IMR-90 (cell line): ENCODE measurements around the gene ADGRA3. TPM values are rescaled to one million over a fixed set of nuclear protein-coding genes. Genes with fewer than 3 reads are reported as not detected.

Experiments
- ATAC-seq: fragments of 200-7000 bp; cut with Tn5 transposase; 2 replicates; pipeline ENCODE4 v1.9.1; 2020; ENCODE audit warnings: low read depth, mild to moderate bottlenecking, moderate library complexity
- BruUV-seq: library from RNA; stranded (reverse); fragments of 400-500 nt; replicated peaks from 2 replicates; lab custom pipeline; 2021; lab: Mats Ljungman, UMichigan
- CTCF ChIA-PET: fragments of 300-600 bp; formaldehyde crosslinking; extraction: SDS; loops from one replicate; lab custom pipeline; 2021; ENCODE audit warnings: antibody characterized with exemption; lab: Yijun Ruan, JAX
- POLR2A ChIA-PET: fragments of 300-600 bp; sonication (Branson Sonifier 250); formaldehyde crosslinking; loops from one replicate; lab custom pipeline; 2022; ENCODE audit warnings: antibody characterized with exemption; ENCODE audit not compliant: unreplicated experiment; lab: Charles Lee
- DNase-seq: peaks from one replicate; pipeline ENCODE4 v3.0.0; 2013
- H2AFZ ChIP-seq: replicated peaks from 2 replicates; pipeline ENCODE3; 2013; ENCODE audit warnings: low read length, mild to moderate bottlenecking; ENCODE audit not compliant: poor library complexity
- H2AK5ac ChIP-seq: 2 replicates; pipeline ENCODE4 v1.6.1; 2013; ENCODE audit warnings: low read depth, low read length, inconsistent platforms
- H2AK9ac ChIP-seq: replicated peaks from 2 replicates; pipeline ENCODE3; 2013; ENCODE audit warnings: mild to moderate bottlenecking, low read depth, low read length, moderate library complexity; ENCODE audit not compliant: poor library complexity
- H2BK120ac ChIP-seq: 2 replicates; pipeline ENCODE4 v1.6.1; 2013; ENCODE audit warnings: low read depth, low read length, inconsistent platforms
- H2BK15ac ChIP-seq: 3 replicates; pipeline ENCODE4 v1.6.1; 2013; ENCODE audit warnings: low read depth, low read length, inconsistent platforms
- H2BK20ac ChIP-seq: 2 replicates; pipeline ENCODE4 v1.6.1; 2013; ENCODE audit warnings: low read depth, mild to moderate bottlenecking, inconsistent platforms, low read length, moderate library complexity
- H2BK5ac ChIP-seq: 2 replicates; pipeline ENCODE4 v1.6.1; 2013; ENCODE audit warnings: mild to moderate bottlenecking, low read depth, low read length, inconsistent platforms; ENCODE audit not compliant: poor library complexity, severe bottlenecking
- H3K14ac ChIP-seq: replicated peaks from 2 replicates; pipeline ENCODE4 v1.6.1; 2013; ENCODE audit warnings: low read depth, low read length, inconsistent platforms
- H3K18ac ChIP-seq: 2 replicates; pipeline ENCODE4 v1.6.1; 2013; ENCODE audit warnings: low read depth, low read length, control low read depth
- H3K23ac ChIP-seq: 2 replicates; pipeline ENCODE4 v1.6.1; 2013; ENCODE audit warnings: low read depth, low read length, inconsistent platforms
- H3K27ac ChIP-seq: 2 replicates; pipeline ENCODE4 v1.5.1; 2013; ENCODE audit warnings: mild to moderate bottlenecking, control low read depth, low read length; ENCODE audit not compliant: insufficient read depth
- H3K27me3 ChIP-seq: 2 replicates; pipeline ENCODE4 v1.6.1; 2013; ENCODE audit warnings: low read length; ENCODE audit not compliant: control insufficient read depth, insufficient read depth
- H3K36me3 ChIP-seq: 2 replicates; pipeline ENCODE4 v1.6.1; 2013; ENCODE audit warnings: low read length, mixed read lengths; ENCODE audit not compliant: control insufficient read depth, insufficient read depth
- H3K4ac ChIP-seq: 2 replicates; pipeline ENCODE4 v1.6.1; 2013; ENCODE audit warnings: low read depth, low read length, inconsistent platforms
- H3K4me1 ChIP-seq: 2 replicates; pipeline ENCODE4 v1.6.1; 2013; ENCODE audit warnings: low read length, mixed read lengths; ENCODE audit not compliant: control insufficient read depth, insufficient read depth
- H3K4me2 ChIP-seq: 2 replicates; pipeline ENCODE4 v1.6.1; 2013; ENCODE audit warnings: low read depth, mild to moderate bottlenecking, control low read depth, low read length, moderate library complexity
- H3K4me3 ChIP-seq: 2 replicates; pipeline ENCODE4 v1.5.1; 2013; ENCODE audit warnings: low read depth, mild to moderate bottlenecking, control low read depth, low read length, moderate library complexity; ENCODE audit not compliant: insufficient read depth
- H3K56ac ChIP-seq: 2 replicates; pipeline ENCODE4 v1.6.1; 2013; ENCODE audit warnings: low read length, inconsistent platforms; ENCODE audit not compliant: insufficient read depth; ENCODE audit errors: extremely low read depth
- H3K79me1 ChIP-seq, 2 experiments: 2 replicates each; pipeline ENCODE4 v1.6.1; 2013; ENCODE audit warnings: low read length in 2 of 2, inconsistent platforms in 1 of 2, low read depth in 1 of 2
- H3K9ac ChIP-seq: 2 replicates; pipeline ENCODE4 v1.6.1; 2013; ENCODE audit warnings: low read depth, low read length, control low read depth
- H3K9me1 ChIP-seq: 2 replicates; pipeline ENCODE4 v1.6.1; 2013; ENCODE audit warnings: low read length, inconsistent platforms; ENCODE audit not compliant: insufficient read depth
- H3K9me3 ChIP-seq: 2 replicates; pipeline ENCODE4 v1.6.1; 2013; ENCODE audit warnings: low read length; ENCODE audit not compliant: control insufficient read depth, insufficient read depth
- H4K20me1 ChIP-seq: 2 replicates; pipeline ENCODE4 v1.6.1; 2013; ENCODE audit warnings: low read length, inconsistent platforms; ENCODE audit not compliant: insufficient read depth
- H4K5ac ChIP-seq: 2 replicates; pipeline ENCODE4 v1.6.1; 2013; ENCODE audit warnings: mild to moderate bottlenecking, low read depth, low read length, control low read depth
- H4K8ac ChIP-seq, 2 experiments: 2 replicates each; pipeline ENCODE4 v1.6.1; 2013; ENCODE audit warnings: low read depth in 2 of 2, low read length in 2 of 2, control low read depth in 1 of 2, inconsistent platforms in 1 of 2
- H4K91ac ChIP-seq: 2 replicates; pipeline ENCODE4 v1.6.1; 2013; ENCODE audit warnings: low read depth, low read length, inconsistent platforms; ENCODE audit not compliant: insufficient read depth
- BHLHE40 ChIP-seq: fragments of 150-350 bp; IDR thresholded peaks from 2 replicates; pipeline ENCODE4 v1.6.1; 2016; ENCODE audit warnings: mild to moderate bottlenecking, low read depth, low read length
- CHD1 ChIP-seq: IDR thresholded peaks from 2 replicates; pipeline ENCODE4 v1.6.1; 2012; ENCODE audit warnings: low read depth, low read length, improper control_type of control experiment
- CTCF ChIP-seq: conservative IDR thresholded peaks from 2 replicates; pipeline ENCODE4 v1.5.1; 2012; ENCODE audit warnings: mild to moderate bottlenecking, low read depth, low read length, improper control_type of control experiment
- ELK1 ChIP-seq: fragments of 150-350 bp; IDR thresholded peaks from 2 replicates; pipeline ENCODE4 v1.6.1; 2016; ENCODE audit warnings: low read depth, mild to moderate bottlenecking, low read length, moderate library complexity, borderline replicate concordance
- FOS ChIP-seq: fragments of 150-350 bp; IDR thresholded peaks from 2 replicates; pipeline ENCODE4 v1.6.1; 2016; ENCODE audit warnings: low read depth, low read length
- MAFK ChIP-seq: IDR thresholded peaks from 2 replicates; pipeline ENCODE4 v1.6.1; 2012; ENCODE audit warnings: low read depth, low read length, improper control_type of control experiment
- MXI1 ChIP-seq: IDR thresholded peaks from 2 replicates; pipeline ENCODE4 v1.6.1; 2012; ENCODE audit warnings: low read depth, mild to moderate bottlenecking, low read length, moderate library complexity, borderline replicate concordance
- NFE2L2 ChIP-seq: fragments of 150-350 bp; IDR thresholded peaks from 2 replicates; pipeline ENCODE4 v1.6.1; 2016; ENCODE audit warnings: low read depth, mild to moderate bottlenecking, low read length
- POLR2A ChIP-seq: IDR thresholded peaks from 2 replicates; pipeline ENCODE4 v1.6.1; 2012; ENCODE audit warnings: mild to moderate bottlenecking, low read depth, low read length
- RAD21 ChIP-seq: IDR thresholded peaks from 2 replicates; pipeline ENCODE4 v1.6.1; 2012; ENCODE audit warnings: low read length, improper control_type of control experiment
- SMC3 ChIP-seq: fragments of 150-350 bp; IDR thresholded peaks from 2 replicates; pipeline ENCODE4 v1.6.1; 2016; ENCODE audit warnings: low read depth, mild to moderate bottlenecking, antibody characterized with exemption, low read length, moderate library complexity
- WGBS, 2 experiments: methylation state at CpG; one replicate each; pipeline versions ENCODE4 v1.1.5 to v1.1.7; 2013; ENCODE audit warnings: missing lambda C conversion rate in 2 of 2; ENCODE audit not compliant: insufficient read length in 1 of 2; ENCODE audit errors: extremely low coverage in 2 of 2; 5-methylcytosine and 5-hydroxymethylcytosine counted together
- dilution Hi-C: fragments of 300-500 bp; cut with HindIII; formaldehyde crosslinking; loops from one replicate; pipeline ENCODE4 v1.14.3; 2018; ENCODE audit warnings: low sequenced_read_pairs; ENCODE audit not compliant: unreplicated experiment
- in situ Hi-C: fragments of 300-500 bp; cut with MboI; formaldehyde crosslinking; loops from 3 replicates; pipeline ENCODE4 v1.14.3; 2019; ENCODE audit warnings: low sequenced_read_pairs, inconsistent platforms, mixed read lengths
- intact Hi-C: fragments of 100-400 bp; cut with micrococcal nuclease; formaldehyde crosslinking; loops from 2 replicates; pipeline ENCODE4 v1.10.0; 2022
- polyA plus RNA-seq, 3 experiments: library from polyadenylated mRNA; depleted of rRNA; stranded (reverse); fragments of >200 nt; gene quantifications; 2 replicates each; pipeline ENCODE4 v1.2.3, GENCODE V29; 2012; ENCODE audit warnings: low replicate concordance in 1 of 3
- total RNA-seq: library from RNA; depleted of rRNA; stranded (reverse); fragments of >200 nt; gene quantifications from 2 replicates; pipeline ENCODE4 v1.2.3, GENCODE V29; 2012

ADGRA3 gene
- total and polyA plus RNA-seq, 2 of the 4 experiments (the other 2 are of a cell fraction) = 20.1 to 28.0 TPM

- ATAC-seq (no peak), DNase-seq (peak; percentile 10)
- intact Hi-C loops = no loop called here
- Histone ChIP-seq H4K5ac (no peak overlapping the region), H2AFZ (no peak overlapping the region), H4K8ac (no peak overlapping the region), H3K9me1 (peaks cover 9% of the 10 kb centered on the region), H3K4ac (no peak overlapping the region), H3K4me3 (no peak overlapping the region), H3K14ac (no peak overlapping the region), H3K36me3 (peaks cover 5% of the 10 kb centered on the region), H4K20me1 (peaks cover 5% of the 10 kb centered on the region; the same call in 1 of the 2 replicates), H3K79me1 (peaks cover 21 to 22% of the 10 kb centered on the region in 2 experiments; a peak in 3 of 4 replicates), H2BK5ac (no peak overlapping the region), H3K4me2 (no peak overlapping the region), H3K27ac (no peak overlapping the region), H3K4me1 (peaks cover 7% of the 10 kb centered on the region), H4K91ac (0 out of 2 replicates have a peak overlapping the region, but pooled peaks have one; percentile 1), H2AK5ac (no peak overlapping the region), H2BK15ac (no peak overlapping the region), H3K9me3 (no peaks in the 10 kb centered on the region), H3K27me3 (no peaks in the 10 kb centered on the region), H3K18ac (no peak overlapping the region), H2AK9ac (no peak overlapping the region), H3K23ac (no peak overlapping the region), H2BK20ac (no peak overlapping the region), H3K56ac (no peak overlapping the region), H2BK120ac (peak overlapping the region; percentile 16; the same call in 1 of the 2 replicates), H3K9ac (no peak overlapping the region)
- no CpG with 5 or more reads among the region's 4 CpGs for WGBS, 2 experiments
- TF ChIP-seq ELK1 (no peak), MXI1 (no peak), CHD1 (no peak), CTCF (no peak), MAFK (no peak), BHLHE40 (no peak), RAD21 (no peak), POLR2A (no peak), SMC3 (no peak), NFE2L2 (no peak), FOS (no peak)
- dilution Hi-C loops = no loop called here
- ChIA-PET CTCF (no interaction called here), POLR2A (no interaction called here)
- no TSS peak for BruUV-seq
- in situ Hi-C loops = no loop called here
Observed at GRCh38 chr4:22471999-22472461, 43.8 kb downstream of the ADGRA3 start.
